Measurements from ENCODE around the gene GRB10. TPM values are rescaled to one million over a fixed set of nuclear protein-coding genes. Genes with fewer than 3 reads are reported as not detected.
A peak's percentile ranks its signal among the peaks of the same experiment; 100 is the strongest.

The GRB10 gene
- total RNA-seq, 1 donor from 2014 or later = 32.3 TPM

DNA sequence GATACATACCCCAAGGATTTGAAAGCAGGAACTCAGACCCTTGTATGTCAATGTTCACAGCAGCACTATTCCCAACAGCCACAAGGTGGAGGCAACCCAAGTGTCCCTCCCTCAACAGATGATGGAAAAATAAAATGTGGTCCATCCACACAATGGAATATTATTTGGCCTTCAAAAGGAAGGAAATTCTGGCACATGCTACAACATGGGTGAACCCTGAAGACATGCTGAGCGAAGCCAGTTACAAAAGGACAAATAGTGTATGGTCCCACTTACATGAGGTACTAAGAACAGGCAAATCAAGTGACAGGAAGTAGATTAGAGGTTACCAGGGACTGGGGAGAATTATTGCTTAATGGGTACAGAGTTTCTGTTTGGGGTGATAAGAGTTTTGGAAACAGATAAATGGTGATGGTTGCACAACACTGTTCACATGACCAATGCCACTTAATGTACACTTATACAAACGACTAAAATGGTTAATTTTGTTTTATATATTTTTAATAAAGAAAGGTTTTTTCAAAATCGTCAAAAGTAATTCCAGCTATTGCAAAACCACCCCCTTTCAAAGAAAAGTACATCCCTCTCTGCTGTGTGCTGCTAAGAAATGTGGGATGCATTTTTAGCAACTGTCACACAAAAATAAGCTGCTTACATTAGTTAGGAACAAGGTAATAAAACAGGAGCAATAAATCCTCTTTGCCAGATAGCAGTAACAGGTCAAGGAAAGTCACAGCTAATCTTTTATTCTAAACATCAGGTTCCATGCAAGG lies 85.7 kb downstream of the GRB10 start:
- no peak for DNase-seq (ENCODE audit: low read depth)

DNA sequence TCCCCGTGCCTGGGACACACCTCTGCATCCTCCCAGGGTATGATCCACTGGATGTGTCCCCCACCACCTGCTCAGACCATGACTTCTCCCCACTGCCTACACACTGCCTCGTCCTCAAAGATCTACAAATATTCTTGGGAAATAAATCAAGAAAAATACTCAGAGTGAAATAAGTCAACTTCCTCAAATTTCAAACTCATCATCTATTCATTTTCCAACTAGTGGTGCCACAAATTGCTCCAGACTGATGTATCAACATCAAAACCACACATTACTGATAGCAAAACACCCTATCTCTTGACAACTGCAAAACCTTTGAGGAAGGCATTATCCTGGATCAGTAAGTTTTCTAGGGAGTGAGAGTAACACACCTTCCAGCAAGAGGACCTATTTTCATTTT lies 87.7 kb downstream of the GRB10 start:
- no peak for DNase-seq (ENCODE audit: low read depth)

DNA sequence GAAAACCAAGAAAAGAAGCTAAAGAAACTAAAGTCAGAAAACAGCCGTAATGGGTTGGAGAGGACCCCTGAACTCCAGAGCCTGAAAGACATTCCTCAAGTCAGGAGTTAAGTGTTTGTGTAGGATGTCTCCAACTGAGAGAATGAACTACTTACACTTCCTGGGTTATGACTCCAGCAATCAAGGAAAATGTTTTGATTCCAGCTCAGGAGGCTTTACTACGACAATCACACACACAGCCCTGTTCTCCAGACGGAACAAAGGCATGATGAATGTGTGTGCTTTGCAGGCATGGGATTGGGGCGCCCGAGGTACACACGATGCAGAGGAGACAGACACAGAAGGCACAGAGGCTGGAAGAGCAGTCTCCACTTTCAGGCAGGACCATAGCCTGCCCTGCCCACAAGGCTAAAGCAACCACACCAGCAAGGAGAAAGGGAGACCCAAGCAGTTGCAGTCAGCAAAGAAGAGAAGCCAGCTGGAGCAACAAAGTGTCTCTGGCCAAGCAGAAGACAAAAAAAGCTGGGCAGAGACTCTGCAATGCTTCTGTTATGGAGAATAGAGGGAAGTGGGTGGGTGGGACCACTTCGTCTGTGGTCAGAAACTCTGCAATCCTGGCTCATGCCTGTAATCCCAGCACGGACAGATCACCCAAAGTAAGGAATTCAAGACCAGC lies 89.1 kb downstream of the GRB10 start:
- peak; percentile 31 for DNase-seq (ENCODE audit: low read depth)

DNA sequence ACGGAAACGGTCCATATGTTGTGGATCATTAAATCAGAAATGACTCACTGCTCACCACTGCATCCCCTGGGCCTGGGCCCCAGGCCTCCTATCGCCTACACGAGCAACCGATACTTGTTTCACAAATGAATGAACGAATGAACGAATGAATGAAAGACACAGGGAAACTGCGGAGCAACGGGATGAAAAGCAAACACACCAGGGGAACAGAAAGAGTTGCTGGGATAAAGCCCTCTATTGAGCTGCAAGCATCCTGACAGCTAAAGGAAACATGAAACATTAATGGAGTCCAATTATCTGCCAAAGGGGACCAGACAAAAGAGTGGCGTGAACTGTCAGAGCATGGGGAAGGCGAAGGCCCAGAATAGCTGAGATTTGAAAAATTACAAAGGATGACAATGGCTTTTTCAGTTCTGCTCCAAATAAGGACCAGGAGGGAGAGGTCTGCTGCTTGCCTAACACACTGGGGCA lies 92.1 kb downstream of the GRB10 start:
- no peak for DNase-seq (ENCODE audit: low read depth)

DNA sequence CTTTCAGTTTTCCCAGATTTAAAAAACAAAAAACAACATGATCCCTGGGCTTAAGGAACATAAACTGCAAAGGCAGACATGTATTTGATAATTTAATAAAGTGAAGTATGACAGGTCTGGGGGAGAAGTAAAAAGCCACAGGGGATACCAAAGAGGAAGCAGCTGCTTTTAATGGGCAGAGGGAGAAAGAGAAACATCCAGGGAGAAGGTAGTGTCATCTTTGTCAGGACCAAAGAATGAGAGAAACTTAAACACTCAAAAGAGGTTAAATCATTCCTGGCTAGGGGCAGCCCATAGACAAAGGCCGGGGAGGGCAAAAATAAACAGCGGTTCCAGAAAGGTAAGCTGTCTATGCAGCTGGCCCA lies 94.5 kb downstream of the GRB10 start:
- no peak for DNase-seq (ENCODE audit: low read depth)

DNA sequence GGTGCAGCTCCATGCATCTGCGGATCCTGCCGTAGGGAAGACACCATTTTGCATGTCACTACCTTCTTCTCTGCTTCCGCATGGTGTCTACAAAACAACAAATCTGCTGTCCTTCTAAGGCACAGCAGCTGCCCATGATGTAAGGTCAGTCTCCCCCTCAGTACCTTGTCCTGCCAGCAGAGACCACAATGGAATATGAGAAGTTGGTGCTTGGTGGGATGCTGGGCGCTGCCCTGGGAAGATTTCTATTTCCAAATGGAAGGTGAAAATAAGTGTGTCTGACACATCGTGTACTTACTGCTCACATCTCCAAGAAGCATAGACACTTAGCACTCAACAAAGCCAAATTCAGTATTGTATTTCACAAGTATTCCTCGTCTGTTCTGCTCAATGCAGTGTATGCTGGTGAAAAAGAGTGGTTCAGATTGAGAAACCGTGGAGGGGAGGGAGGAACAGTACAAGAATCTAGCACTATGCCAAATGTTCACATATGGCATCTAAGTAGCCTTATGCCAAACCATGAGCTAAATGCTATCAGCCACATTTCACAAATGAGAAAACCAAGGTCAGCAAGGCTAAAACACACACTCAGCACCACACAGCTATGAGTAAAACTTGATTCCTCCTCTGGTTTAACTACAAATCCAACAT lies 95.0 kb downstream of the GRB10 start:
- DNase-seq (ENCODE audit: low read depth) = peak; percentile 84

DNA sequence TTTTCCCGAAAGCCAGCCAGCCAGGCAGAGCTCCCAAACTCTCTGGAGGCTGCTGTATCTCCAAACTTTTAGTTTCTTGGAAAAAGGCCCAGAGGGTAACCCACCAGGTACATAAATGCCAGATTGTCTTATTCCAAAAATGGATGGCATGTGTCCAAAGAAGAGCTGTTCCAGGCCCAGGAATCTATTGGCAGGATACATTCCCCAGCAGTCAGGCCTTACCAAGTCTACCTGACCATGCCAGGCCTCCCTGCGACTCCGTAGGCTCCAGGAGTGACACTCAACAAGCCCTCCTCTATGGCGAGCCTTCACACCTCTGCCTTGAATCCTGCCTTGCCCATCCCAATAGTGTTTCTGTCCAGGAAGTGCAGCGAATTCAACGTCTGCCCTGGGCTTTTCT lies 95.6 kb downstream of the GRB10 start:
- DNase-seq (ENCODE audit: low read depth) = no peak

DNA sequence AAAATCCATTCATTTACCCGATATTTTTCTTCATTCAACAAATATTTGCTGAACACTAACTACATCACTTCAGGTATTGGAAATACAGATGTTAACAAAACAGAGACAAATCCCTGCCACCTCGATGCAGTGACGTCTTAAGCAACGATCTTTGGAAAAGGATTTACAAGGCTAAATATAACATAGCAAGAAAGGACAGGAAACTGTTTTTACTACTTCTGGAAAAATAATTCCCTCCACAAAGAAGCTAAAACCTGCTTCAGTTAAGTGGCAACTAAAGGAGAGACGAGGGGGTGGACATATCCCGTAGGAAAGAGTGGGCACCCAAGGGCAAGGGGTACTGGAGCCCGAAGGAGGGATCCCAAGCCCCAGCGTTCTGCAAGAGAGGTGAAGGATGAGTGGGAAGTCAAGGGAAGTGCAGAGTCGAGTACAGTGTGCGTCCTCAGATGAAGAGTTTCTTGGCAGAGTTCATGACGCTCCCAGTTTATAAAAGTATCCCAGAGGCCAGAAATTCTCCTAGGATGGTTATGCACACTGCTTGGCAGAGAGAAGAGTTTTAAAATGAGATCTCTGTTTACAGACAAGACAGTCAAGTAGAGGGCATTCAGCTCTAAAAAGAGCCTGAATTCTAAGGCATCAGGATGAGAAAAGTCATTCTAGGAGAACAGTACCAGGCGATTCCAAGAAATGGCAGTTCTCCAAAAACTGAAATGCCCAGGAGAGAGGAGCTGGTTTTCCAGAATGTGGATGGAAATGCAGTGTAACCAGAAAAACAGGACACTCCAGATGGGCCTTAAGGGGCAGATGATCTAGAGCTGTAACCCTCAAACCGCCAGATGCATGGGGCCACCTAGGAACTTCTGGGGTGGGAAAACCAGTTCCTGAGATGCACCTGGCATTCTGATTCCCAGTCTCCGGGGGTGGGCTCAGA lies 97.3 kb downstream of the GRB10 start:
- DNase-seq (ENCODE audit: low read depth) = no peak

DNA sequence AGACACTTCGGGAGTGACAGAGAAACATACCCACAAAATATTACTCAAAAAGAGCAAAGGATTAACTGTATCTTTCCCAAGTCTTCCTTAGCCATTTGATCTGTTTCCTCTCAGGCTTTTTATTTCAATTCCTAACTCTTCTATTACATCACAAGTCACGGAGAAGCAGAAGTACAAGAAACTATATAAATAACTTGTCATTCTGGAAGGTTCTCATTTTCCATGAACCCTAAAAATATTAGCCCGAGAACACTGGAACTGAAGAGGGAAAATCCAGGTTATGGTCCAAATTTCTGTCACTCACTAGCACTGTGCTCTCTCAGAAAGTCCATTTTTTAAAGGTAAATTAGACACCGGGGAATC lies 98.0 kb downstream of the GRB10 start:
- no peak for DNase-seq (ENCODE audit: low read depth)

DNA sequence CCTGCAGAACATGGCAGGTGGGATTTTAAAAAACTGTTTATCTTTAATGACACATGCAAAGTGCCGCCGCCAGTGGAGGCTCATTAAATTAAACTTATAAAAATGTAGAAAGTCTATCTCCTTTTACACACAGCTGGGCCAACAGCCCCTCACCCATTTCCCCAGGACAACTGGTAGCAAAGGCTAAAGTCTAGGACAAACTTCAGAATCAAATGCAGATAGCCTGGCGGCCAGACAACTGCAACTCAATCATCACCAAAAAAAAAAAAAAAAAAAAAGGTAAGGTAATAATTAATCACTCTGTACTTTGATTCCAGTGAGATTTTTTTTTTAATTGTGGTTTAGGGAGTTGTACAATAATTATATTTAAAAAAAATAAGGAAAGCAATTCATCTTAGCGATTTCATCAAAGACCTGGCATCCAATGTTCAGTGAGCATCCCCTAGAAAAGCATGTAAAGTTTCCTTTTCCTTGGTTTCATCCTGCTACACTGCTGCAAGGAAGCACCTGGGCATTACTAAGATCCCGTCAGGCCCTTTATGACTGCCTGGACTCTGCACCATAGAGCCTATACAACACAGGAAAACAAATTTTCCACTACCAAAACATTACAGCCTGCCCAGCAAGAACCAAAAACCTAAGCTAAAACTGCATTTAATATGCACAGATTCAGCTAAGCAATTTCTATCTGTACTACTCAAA lies 98.5 kb downstream of the GRB10 start:
- DNase-seq (ENCODE audit: low read depth) = no peak

DNA sequence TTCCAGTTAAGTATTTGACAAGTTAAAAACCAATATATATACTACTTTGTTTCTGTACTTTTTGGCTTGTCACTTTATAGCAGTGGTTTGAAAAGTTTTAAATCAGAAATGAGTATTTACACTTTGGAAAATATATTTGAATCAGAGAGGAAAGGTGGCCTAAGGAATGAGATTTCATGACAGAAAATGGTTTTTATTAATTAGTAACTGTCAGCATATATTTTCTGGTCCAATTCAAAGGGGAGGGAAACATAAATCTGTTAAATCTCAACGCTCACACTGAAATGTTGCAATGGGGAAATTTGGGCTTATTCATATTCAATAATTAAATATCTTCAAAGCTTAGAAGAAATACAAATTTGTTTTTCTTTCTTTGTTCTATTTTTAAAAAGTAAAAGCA lies 100.1 kb downstream of the GRB10 start:
- no peak for DNase-seq (ENCODE audit: low read depth)

DNA sequence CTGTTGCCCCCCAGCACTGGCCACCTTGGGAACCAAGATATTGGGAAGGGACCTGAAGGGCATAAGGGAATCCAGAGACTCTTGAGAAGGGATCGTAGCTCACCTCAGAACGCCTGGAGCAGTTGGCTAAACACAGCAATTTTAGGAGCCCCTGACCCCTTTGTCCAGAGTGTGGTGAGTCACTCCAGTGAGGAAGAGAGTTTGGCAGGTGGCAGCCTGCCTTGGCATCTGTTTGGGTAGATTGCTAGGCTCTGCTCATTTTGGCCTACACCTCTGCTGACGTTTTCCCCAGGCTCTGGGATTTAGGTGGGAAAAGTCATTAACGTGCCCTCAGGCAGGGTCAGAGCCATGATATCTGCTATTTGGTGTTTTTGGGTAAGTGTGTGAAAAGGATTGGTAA lies 100.6 kb downstream of the GRB10 start:
- no peak for DNase-seq (ENCODE audit: low read depth)

DNA sequence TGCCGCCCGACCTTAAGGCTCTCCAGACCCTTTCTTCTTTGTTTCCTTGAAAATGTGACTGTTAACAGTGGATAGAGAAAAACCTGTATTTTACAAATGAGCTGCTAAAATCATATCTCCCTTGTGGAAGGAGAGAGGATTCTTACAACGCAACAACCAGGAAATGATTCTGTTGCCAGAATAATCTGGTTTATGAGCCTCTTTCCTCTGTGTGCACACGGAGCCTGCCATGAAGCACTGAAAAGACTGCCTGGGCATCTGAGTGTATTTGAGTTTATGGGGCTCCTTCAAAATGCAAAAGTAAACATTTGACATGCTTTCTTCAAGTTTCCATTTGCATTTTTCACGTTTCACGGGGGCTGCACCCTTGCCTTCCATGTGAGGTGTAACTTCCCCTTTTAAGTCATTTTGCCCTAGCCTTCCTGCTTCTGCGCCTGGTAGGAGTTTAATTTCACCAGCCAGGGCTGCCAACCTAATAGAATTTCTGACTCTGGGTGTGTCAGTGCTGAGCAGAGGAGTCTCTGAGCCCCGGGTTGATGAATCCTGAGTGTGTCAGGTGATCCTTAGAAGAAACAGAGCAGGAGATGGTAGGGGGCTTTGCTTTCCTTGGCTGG lies 101.2 kb downstream of the GRB10 start:
- no peak for DNase-seq (ENCODE audit: low read depth)

DNA sequence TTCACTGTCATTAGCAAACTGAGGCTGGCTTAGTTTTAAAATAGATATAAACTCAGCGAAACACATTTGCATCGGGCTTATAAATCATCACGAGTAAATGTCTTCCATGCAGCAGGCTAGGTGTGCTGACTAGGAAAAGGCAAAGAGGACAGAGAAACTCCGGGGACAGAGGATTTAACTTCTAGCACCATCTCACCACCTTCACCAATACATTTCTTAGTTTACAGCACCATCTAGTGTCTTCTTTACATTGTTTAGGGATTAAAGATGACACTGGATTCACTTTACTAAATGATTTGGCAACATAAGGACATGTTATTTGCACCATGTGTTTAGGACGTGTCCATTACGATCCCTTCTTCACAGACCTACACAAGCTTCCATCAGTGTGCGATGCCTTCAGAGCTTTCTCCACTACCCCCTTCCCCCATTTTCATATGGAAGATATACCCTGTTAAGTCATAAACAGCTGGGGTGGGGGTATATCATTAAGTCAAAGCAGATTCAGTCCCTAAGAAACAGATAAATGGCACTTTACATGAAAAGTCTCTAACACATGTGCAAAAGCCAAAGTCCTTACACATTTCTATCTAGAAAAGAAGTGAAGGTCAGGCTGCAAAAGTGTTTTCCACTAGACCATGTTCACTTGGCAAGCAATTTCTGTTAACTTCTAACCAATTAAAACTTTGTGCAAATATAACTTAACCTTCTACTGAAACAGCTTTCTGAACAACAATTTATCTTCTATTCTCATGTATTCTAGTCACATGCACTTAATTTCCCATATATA lies 103.3 kb downstream of the GRB10 start:
- DNase-seq (ENCODE audit: low read depth) = peak; percentile 66

DNA sequence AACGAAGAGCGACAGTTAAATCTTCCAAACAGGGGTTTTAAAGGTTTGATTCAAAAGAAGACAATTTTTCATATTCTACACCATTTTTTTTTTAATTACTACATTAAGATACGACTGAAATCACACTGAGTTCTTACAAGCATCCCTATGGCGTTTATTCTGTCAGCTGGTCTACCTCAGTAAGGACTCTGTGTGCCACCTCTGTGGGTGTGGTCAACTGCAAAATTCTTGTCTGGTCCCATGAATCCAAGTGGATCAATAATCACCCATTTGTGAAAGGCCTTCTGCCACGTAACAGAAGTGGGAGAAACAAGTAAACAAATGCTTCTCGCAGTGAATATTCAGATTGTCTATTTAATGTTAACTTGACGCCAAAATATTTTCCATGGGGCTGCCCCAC lies 104.1 kb downstream of the GRB10 start:
- no peak for DNase-seq (ENCODE audit: low read depth)

DNA sequence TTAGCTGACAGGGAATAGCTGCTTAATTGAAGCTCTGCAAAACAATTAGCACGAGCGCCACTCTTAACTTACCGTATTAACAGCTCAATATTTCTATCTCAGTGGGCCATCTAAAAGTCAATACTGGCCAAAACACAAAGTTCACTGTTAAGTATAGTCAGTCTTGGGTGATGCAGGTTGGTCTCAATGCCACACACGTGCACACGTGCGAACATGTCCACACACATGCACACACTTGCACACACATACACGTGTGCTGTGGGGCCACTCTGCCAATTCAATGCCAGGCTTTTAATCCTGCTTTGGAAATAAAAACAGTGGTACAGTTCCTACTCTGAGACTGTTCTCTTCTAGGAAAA lies 105.1 kb downstream of the GRB10 start:
- no peak for DNase-seq (ENCODE audit: low read depth)

DNA sequence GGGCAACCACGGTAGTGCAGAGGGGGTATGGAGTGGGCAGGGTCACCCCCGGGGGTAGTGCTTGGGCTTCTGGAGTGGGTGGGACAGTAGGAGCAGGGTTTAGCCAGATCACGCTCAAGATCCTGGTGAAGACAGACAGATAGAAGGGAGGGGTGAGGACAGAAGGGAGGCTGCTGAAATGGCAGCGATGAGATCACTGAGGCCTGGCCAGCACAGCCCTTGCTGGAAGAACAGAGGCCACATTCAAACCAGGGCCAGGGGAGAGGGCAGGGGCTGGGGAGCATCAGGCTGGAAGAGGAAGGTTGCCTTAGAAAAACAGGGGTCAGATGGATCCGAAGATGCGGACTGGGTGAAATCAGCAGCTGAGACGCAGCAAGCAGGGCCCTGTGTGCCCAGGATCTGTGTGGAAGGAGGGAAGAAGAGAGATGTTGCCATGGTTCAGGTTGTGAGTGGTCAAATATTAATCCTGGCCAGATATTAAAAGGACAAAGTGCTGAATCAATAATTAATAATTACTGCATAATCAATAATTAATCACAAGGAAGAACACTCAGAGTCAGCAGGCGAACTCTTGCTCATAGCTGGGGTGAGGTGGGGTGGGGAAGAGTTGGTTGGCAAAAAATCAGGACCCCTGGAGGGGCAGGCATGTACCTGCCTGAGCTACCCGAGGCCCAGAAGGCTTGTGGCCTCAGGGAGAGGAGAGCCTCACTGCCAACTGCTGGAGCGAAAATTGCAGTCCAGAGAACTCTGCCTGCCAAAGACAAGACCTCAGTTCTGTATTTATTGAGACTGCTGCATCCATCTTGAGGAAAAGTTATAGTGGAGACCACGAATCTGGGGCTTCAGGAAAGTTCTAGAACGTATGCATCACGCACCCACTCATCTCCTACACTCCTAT lies 105.7 kb downstream of the GRB10 start:
- no peak for DNase-seq (ENCODE audit: low read depth)

DNA sequence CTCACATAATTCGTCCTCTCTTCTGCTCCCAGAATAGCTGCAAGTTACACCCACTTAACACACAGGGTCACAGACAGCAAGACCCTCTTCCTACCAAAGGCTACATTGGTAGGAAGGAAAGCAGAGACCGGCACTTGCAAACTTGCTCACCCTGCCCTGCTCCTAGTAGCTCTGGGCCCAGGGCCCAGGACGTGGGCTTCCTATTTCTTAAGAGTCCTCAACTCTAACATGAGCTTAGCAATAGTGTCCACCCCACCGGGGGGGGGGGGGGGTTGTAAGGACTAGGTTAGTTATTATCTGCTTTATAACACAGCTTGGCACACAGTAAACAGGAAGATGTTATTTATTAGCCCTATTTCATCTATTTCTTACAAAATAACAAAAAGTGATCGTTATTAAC lies 106.6 kb downstream of the GRB10 start:
- DNase-seq (ENCODE audit: low read depth) = no peak
